ENCODE data around the gene CAPZA2. TPM values are rescaled to one million over a fixed set of nuclear protein-coding genes. Genes with fewer than 3 reads are reported as not detected.

CAPZA2 gene
- total RNA-seq, result 62.8 and 75.9 TPM in 2 replicates

GRCh38 chr7:116862234-116862950 lies at the start of gene CAPZA2:
TSS of gene CAPZA2 (plus strand) at chr7:116862587. CDS start at chr7:116862612, 25 bp downstream.

DNA sequence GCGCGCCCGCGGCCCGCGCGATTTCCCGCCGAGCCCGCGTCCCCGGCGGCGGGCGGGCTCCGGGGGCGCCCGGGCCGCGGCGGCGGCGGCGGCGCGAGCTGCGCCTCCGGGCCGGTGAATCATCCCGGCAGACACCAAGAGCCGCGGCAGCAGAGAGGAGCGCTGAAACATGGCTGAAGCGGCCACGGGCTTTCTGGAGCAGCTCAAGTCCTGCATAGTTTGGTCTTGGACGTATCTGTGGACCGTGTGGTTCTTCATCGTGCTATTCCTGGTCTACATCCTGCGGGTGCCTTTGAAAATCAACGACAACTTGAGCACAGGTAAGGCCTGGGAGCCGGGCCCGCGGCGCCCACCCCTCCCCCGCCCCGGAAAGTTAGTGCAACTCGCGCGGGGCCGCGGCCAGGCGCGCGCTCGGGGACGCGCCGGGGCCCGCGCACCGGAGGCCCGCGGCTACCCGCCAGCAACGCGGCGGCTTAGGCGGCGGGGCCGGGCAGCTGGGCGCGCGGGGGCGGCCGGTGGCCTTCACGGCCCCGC lies 91.1 kb downstream of the CAPZA2 start, which contains the start of gene ST7:
Gene ST7, plus strand, starts transcription at position 130 of the 534 bp plus-strand sequence. Its CDS starts 40 bp downstream, at position 170.

Other genes starting within 250 kb of the CAPZA2 start
- 47.7 and 66.9 TPM in 2 replicates for gene MET, start 190.4 kb upstream of the CAPZA2 start, total RNA-seq
- 8.6 and 13.3 TPM in 2 replicates for gene ST7, start 90.9 kb downstream of the CAPZA2 start, total RNA-seq

Data from airway epithelial cell (primary cell).